Muscle layer of duodenum (tissue), 2 donors: Measurements from ENCODE around the gene ARID5B.
"Not testable (repeated sequence)": the region's sequence is repeated elsewhere in the genome, so short reads cannot be mapped to it uniquely, and the experiment has no call there.

Source experiments
- H3K27ac ChIP-seq: one replicate; pipeline ENCODE4 v1.7.0; 2013; ENCODE audit warnings: mild to moderate bottlenecking, low read length
- H3K27me3 ChIP-seq: one replicate; pipeline ENCODE4 v1.7.0; 2013; ENCODE audit warnings: low read depth, mild to moderate bottlenecking, control low read depth, low read length
- H3K36me3 ChIP-seq, 2 donors: one replicate each; pipeline ENCODE4 v1.7.0; 2013; ENCODE audit warnings: low read length in 2 of 2, control low read depth in 1 of 2, mild to moderate bottlenecking in 1 of 2; ENCODE audit not compliant: insufficient read depth in 2 of 2, control insufficient read depth in 1 of 2
- H3K4me1 ChIP-seq, 2 donors: one replicate each; pipeline ENCODE4 v1.7.0; 2013; ENCODE audit warnings: low read length in 2 of 2, mild to moderate bottlenecking in 2 of 2, control low read depth in 1 of 2, moderate library complexity in 1 of 2; ENCODE audit not compliant: insufficient read depth in 2 of 2, control insufficient read depth in 1 of 2
- H3K4me3 ChIP-seq, 2 donors: one replicate each; pipeline ENCODE4 v1.7.0; 2013; ENCODE audit warnings: low read length in 2 of 2, low read depth in 1 of 2, mild to moderate bottlenecking in 1 of 2
- H3K9me3 ChIP-seq, 2 donors: one replicate each; pipeline ENCODE4 v1.7.0; 2013; ENCODE audit warnings: low read length in 2 of 2, control low read depth in 1 of 2, mild to moderate bottlenecking in 1 of 2; ENCODE audit not compliant: control insufficient read depth in 1 of 2
- donor health status: healthy.

Gene ARID5B

GRCh38 chr10:61900829-61901792 lies at the start of gene ARID5B:
Gene ARID5B (plus strand): TSS chr10:61901699. CDS start chr10:61901710, 11 bp downstream.
- Histone ChIP-seq H3K36me3 (peaks cover 0 to 4% of the 10 kb centered on the region in 2 donors), H3K27ac (peak within 1 kb of the TSS; percentile 100), H3K9me3 (no peaks in the 10 kb centered on the region), H3K27me3 (no peaks in the 10 kb centered on the region), H3K4me1 (peaks cover 20 to 28% of the 10 kb centered on the region in 2 donors), H3K4me3 (peak within 1 kb of the TSS; percentile 77 to 78)

- H3K4me3 ChIP-seq, result no peak overlapping the region
- no peaks in the 10 kb centered on the region for H3K4me1 ChIP-seq
- H3K9me3 ChIP-seq, result no peaks in the 10 kb centered on the region
- no peaks in the 10 kb centered on the region for H3K36me3 ChIP-seq
- no peak overlapping the region for H3K27ac ChIP-seq
- H3K27me3 ChIP-seq, result no peaks in the 10 kb centered on the region
Observed at GRCh38 chr10:61852261-61852660, 49.2 kb upstream of the ARID5B start.

- Histone ChIP-seq H3K27ac (no peak overlapping the region), H3K4me1 (no peaks in the 10 kb centered on the region), H3K4me3 (no peak overlapping the region), H3K27me3 (no peaks in the 10 kb centered on the region), H3K36me3 (no peaks in the 10 kb centered on the region), H3K9me3 (no peaks in the 10 kb centered on the region)
Observed at GRCh38 chr10:61855771-61856170, 45.7 kb upstream of the ARID5B start.

- Histone ChIP-seq H3K36me3 (no peaks in the 10 kb centered on the region), H3K27ac (no peak overlapping the region), H3K27me3 (no peaks in the 10 kb centered on the region)
Observed at GRCh38 chr10:61857746-61858145, 43.8 kb upstream of the ARID5B start.

GRCh38 chr10:61859786-61860185 lies 41.7 kb upstream of the ARID5B start:
- Histone ChIP-seq H3K36me3 (no peaks in the 10 kb centered on the region), H3K27ac (no peak overlapping the region), H3K4me3 (no peak overlapping the region), H3K27me3 (no peaks in the 10 kb centered on the region), H3K4me1 (no peaks in the 10 kb centered on the region), H3K9me3 (no peaks in the 10 kb centered on the region)

More at GRCh38 chr10:61857746-61858145, 43.8 kb upstream of the ARID5B start:
- no peak overlapping the region for H3K4me3 ChIP-seq
- H3K4me1 ChIP-seq, result no peaks in the 10 kb centered on the region
- no peaks in the 10 kb centered on the region for H3K9me3 ChIP-seq

- no peaks in the 10 kb centered on the region for H3K4me1 ChIP-seq
- no peaks in the 10 kb centered on the region for H3K9me3 ChIP-seq
- no peaks in the 10 kb centered on the region for H3K27me3 ChIP-seq
- H3K27ac ChIP-seq, result no peak overlapping the region
- no peaks in the 10 kb centered on the region for H3K36me3 ChIP-seq
- no peak overlapping the region for H3K4me3 ChIP-seq
Observed at GRCh38 chr10:61860964-61861758, 40.3 kb upstream of the ARID5B start.

- Histone ChIP-seq H3K9me3 (no peaks in the 10 kb centered on the region), H3K4me3 (no peak overlapping the region), H3K27ac (no peak overlapping the region), H3K4me1 (no peaks in the 10 kb centered on the region), H3K36me3 (no peaks in the 10 kb centered on the region), H3K27me3 (no peaks in the 10 kb centered on the region)
Observed at GRCh38 chr10:61863981-61864380, 37.5 kb upstream of the ARID5B start.

- no peak overlapping the region for H3K27ac ChIP-seq
- H3K4me1 ChIP-seq, result peaks cover 4 to 13% of the 10 kb centered on the region in 2 donors
- no peaks in the 10 kb centered on the region for H3K9me3 ChIP-seq
- H3K4me3 ChIP-seq, result peak overlapping the region; percentile 34 to 50
- no peaks in the 10 kb centered on the region for H3K36me3 ChIP-seq
- H3K27me3 ChIP-seq, result no peaks in the 10 kb centered on the region
Observed at GRCh38 chr10:61866700-61867368, 34.7 kb upstream of the ARID5B start.

- not testable (repeated sequence) for H3K27me3 ChIP-seq, H3K9me3 ChIP-seq, H3K27ac ChIP-seq, H3K36me3 ChIP-seq
- Histone ChIP-seq H3K4me3 (peak overlapping the region; percentile 34 to 50), H3K4me1 (peaks cover 4 to 13% of the 10 kb centered on the region in 2 donors)
Observed at GRCh38 chr10:61867374-61867773, 34.1 kb upstream of the ARID5B start.

GRCh38 chr10:61867817-61868216 lies 33.7 kb upstream of the ARID5B start:
- H3K9me3 ChIP-seq, H3K27ac ChIP-seq, H3K27me3 ChIP-seq, H3K36me3 ChIP-seq: not testable (repeated sequence)
- H3K4me1 ChIP-seq, result peaks cover 4 to 13% of the 10 kb centered on the region in 2 donors
- H3K4me3 ChIP-seq, result peak overlapping the region in 1 of 2 donors; percentile 50
